Stimulated activated CD4-positive, alpha-beta T cell treated with anti-CD3 and anti-CD28 coated beads, Interleukin-2, amount 100 ng/mL, for 4 hours (primary cell): ENCODE data around the gene HES1.
"Not testable (repeated sequence)": the region's sequence is repeated elsewhere in the genome, so short reads cannot be mapped to it uniquely, and the experiment has no call there.

Experiments
- DNase-seq: peaks from one replicate; pipeline ENCODE4 v3.0.0-alpha.2; 2020; ENCODE audit warnings: low read depth

Gene HES1

GRCh38 chr3:194141415-194142155, 5.6 kb downstream of the HES1 start:
- peak; percentile 72 for DNase-seq

DNA sequence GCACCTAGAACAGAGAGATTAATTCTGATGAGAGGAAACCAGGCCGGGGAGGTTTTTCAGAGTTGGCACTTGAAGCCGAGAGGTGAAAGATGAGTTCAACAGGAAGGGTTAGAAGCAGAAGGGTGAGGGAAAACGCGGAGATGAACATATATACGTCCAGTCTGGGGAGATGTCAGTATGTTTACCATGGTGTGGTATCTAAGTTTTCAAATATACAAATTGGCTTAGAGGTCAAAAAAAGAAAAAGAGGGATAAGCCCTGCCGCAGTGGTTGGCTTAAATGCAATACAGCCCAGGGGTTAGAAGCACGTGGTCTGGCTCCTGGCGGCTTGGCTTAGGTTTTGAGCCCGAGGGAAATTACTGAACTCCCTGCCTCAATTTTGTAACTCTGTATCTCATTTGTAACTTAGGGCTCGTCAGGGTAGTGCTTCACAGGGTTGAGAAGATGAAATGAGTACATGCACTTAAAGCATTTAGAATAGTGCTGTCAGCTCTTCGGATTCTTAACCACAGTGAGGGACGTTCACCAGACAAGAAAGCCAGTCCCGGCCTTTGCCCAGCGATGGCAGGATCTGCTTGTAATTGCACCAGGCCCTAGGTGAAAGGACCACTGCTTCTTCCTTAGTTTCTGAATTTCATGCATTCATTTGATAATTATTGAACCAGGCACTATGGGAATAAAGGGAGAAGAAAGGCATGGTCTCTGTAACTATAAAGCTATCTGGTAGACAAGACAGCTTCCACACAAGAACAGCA, 6.4 kb downstream of the HES1 start:
- DNase-seq, result no peak

GRCh38 chr3:194145702-194146101, 9.8 kb downstream of the HES1 start:
- DNase-seq, result no peak

DNA sequence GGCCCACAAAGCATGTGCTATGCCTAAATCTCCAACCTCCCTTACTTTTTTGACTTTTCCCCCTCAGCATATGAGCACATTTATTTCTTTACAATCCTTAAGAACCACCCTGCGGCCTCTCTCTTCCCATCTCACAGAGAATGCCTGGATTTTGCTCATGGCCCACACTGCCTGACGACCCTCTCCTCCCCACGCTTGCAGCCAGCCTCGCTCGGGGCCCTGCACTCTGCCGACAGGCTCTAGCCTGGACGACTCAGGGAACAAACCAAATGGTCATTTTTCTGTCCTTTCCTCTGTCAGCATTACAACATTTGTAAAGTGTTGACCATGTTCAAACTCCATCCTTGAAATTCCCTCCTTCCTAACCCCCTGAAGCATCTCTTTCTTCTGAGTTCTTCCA, 11.7 kb downstream of the HES1 start:
- DNase-seq, result no peak

GRCh38 chr3:194148383-194148782, 12.4 kb downstream of the HES1 start:
- no peak for DNase-seq

DNA sequence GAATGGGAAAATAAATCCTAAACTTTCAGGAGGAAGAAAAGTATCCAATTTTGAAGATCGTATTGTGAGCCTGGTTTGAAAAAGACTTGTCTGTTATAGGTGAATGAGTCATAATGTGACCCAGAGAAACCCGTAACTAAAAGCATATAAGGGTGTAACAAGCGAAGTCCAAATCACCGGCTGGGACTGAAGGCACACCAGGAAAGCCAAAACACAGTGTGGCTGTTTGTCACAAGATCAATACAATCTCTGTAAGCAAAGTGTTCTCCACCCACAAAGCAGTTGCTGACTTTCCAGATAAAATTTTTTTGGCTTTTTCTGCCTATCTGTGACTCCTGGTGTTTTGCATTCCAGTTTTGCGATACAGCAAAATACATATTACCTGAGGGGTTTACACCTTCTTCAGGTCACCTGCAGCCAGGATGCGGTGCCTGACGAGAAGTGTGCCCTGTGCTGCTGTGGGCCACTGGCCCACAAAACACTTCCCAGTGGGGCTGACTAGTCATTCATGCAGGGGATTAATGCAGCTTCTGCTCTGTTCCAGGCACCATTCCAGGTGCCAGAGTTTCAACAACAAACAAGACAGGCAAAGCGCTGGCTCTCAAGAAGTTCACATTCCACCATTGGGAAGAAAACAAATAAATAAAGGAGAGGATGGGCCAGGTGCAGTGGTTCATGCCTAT, 14.4 kb downstream of the HES1 start:
- DNase-seq, result no peak

DNA sequence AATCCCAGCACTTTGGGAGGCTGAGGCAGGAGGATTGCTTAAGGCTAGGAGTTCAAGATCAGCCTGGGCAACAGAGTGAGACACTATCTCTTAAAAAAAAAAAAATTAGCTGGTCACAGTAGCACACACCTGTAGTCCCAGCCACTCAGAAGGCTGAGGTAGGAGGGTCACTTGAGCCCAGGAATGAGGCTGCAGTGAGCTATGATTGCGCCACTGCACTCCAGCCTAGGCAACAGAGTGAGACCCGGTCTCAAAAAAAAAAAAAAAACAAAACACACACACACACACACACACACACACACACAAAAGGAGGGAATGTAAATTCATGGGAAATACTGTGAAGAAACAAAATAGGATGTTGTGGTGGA, 15.0 kb downstream of the HES1 start:
- not testable (repeated sequence) for DNase-seq

- no peak for DNase-seq
Measured at GRCh38 chr3:194154346-194154745, 18.4 kb downstream of the HES1 start.

GRCh38 chr3:194156095-194156494, 20.1 kb downstream of the HES1 start:
- no peak for DNase-seq

DNA sequence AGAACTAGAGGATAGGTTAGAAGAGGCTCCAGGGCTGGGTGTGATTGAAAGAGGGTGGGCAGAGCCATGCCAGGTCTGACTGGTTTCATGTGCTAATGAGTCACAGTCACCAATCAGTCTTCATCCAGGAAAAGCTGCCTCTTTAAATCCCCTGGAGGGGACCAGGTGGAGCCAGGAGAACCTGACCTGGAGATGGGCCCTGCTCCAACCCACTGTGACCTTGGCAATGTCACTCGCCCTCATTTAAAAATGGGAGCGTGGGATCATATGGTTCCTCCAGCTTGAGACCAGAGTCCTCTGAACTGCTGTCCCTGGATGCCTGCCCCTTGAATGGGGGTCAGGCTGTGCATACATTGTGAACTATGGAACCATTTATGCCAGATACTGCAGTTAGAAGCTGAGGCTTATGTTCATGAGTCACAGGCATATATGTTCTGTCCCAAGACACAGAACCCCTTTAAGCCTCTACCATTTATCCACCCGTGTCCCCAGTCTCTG, 23.0 kb downstream of the HES1 start:
- DNase-seq, result no peak

- DNase-seq, result no peak
Measured at GRCh38 chr3:194160158-194160557, 24.2 kb downstream of the HES1 start.

DNA sequence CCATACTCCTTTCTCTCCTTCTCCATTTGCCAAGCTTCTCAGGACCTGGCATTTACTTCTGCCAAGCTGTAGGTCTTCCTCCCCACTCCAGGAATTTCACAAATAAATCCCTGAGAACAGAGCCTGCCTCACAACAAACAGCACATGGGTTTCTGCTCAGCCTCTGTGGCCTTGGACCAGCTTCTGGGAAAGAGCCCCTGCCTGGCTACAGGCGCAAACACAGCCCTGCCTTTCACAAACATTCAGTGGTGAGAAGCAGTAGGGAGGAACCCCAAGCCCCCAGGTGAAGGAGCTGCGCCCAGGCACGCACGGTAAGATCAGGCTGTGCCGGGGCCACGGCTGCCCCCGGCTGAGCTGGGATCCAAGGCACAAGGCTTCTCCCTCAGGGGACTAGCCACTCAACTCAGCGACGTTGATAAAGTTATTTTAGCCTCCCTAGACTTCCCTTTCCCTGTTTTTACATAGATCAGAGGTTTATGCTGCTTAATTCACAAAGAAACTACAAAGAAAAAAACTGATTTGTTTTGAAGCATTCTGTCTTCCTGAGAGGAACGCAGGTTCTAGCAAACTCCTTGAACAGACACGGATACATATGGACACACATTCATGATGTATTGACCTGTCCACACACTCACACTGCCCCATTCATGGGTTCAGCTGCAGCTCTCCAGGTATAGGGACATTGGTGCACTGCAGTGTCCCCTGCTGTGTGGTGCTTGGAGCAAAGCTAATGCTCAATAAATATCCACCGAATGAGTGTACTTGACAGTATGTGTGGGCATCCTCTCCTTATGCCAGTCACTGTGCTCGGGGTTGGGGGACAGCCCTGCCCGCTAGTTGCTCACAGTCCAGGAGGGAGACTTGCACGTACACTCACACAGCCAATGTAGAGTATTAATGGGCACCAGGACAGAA, 25.4 kb downstream of the HES1 start:
- DNase-seq, result no peak

GRCh38 chr3:194162070-194162678, 26.2 kb downstream of the HES1 start:
- no peak for DNase-seq

DNA sequence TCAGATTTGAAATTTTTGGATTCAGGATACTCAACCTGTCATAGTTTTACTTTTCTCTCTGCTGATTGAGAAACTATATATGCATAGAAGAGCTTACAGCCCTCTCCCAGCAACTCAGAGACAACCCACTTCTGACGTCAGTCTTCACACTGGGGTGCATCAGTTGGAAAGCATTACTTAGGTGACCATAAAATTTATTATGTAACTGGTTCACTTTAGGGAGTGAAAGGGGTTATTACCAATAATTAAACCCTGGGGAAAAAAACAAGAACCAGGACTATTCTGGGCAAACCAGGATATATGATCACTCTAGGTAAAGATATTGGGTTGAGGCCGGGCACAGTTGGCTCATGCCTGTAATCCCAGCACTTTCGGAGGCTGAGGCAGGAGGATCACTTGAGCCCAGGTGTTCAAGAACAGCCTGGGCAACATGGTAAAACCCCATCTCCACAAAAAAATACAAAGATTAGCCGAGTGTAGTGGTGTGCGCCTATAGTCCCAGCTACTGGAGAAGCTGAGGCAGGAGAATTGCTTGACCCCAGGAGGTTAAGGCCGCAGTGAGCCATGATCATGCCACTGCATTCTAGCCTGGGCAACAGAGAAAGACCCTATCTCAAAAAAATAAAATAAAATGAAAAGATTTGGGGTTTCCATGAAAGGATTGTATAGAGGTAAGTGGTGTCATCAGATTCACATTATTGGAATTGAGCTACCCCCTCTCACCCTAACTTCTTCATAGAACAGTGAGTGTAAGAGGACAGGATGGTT, 27.1 kb downstream of the HES1 start:
- no peak for DNase-seq

- DNase-seq, result no peak
Measured at GRCh38 chr3:194163697-194164096, 27.7 kb downstream of the HES1 start.

DNA sequence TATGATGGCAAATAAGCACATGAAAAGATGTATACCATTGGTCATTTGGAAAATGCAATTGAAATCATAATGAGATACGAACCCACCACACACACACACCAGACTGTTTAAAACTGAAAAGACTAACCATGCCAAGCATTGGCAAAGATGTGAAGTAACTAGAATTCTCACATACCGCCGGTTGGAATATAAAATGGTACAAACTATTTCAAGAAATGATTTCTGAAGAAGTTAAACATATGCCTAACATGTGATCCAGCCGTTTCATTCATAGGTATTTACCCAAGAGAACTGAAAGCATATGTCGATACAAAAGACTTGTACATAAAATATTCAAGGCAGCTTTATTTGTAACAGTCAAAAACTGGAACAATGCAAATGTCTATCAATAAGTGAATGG, 28.9 kb downstream of the HES1 start:
- no peak for DNase-seq

- no peak for DNase-seq
Measured at GRCh38 chr3:194165271-194166018, 29.5 kb downstream of the HES1 start.

- DNase-seq, result no peak
Measured at GRCh38 chr3:194166682-194167479, 30.9 kb downstream of the HES1 start.
